K562 (cell line): ENCODE measurements around the gene DNAJC17. TPM values are rescaled to one million over a fixed set of nuclear protein-coding genes. Genes with fewer than 3 reads are reported as not detected.

Experiments
- ATAC-seq: fragments of 200-7000 bp; cut with Tn5 transposase; 3 replicates; pipeline ENCODE4 v1.9.1; 2020; ENCODE audit warnings: moderate library complexity
- BruUV-seq: library from RNA; stranded (reverse); fragments of 400-500 nt; replicated peaks from 2 replicates; lab custom pipeline; 2021; lab: Mats Ljungman, UMichigan
- CTCF ChIA-PET: fragments of 300-600 bp; formaldehyde crosslinking; extraction: SDS; loops from one replicate; lab custom pipeline; 2021; ENCODE audit warnings: low intra/inter-chr PET ratio; lab: Yijun Ruan, JAX
- POLR2A ChIA-PET: fragments of 300-600, 350-650 bp; sonication (Branson Sonifier 250); formaldehyde crosslinking; extraction: SDS; loops from one replicate; lab custom pipeline; 2021; ENCODE audit warnings: antibody characterized with exemption, inconsistent platforms; lab: Yijun Ruan, JAX
- DNase-seq, 4 experiments: peaks; one replicate each; pipeline versions ENCODE4 v3.0.0 to v3.0.0-alpha.2; 2011 to 2018; ENCODE audit warnings: low spot score in 3 of 4, mixed read lengths in 3 of 4; ENCODE audit errors: extremely low read depth in 1 of 4
- FAIRE-seq: peaks from 2 replicates; lab custom pipeline; 2011; peaks lifted over from hg19 to GRCh38; lab: Jason Lieb, UNC
- H2AFZ ChIP-seq: 2 replicates; pipeline ENCODE4 v1.6.0; 2011; ENCODE audit warnings: low read depth, low read length, control low read depth, inconsistent platforms
- H3K27ac ChIP-seq: fragments of 200-600 bp; 3 replicates; pipeline ENCODE4 v1.8.0; 2011; ENCODE audit warnings: low read depth, mild to moderate bottlenecking, control low read depth, inconsistent platforms, low read length, moderate library complexity, mixed read lengths; ENCODE audit errors: extremely low read depth
- H3K27me3 ChIP-seq, 2 experiments: fragments of 300-600 bp in 1 of 2; 2 replicates in 1 of 2; 3 replicates in 1 of 2; pipeline versions ENCODE4 v1.6.0 to v1.8.0; 2011; ENCODE audit warnings: inconsistent platforms in 2 of 2, low read length in 2 of 2, mild to moderate bottlenecking in 1 of 2, mixed read lengths in 1 of 2, moderate library complexity in 1 of 2; ENCODE audit not compliant: control insufficient read depth in 2 of 2, insufficient read depth in 2 of 2
- H3K36me3 ChIP-seq: fragments of 300-600 bp; 3 replicates; pipeline ENCODE4 v1.8.0; 2011; ENCODE audit warnings: mild to moderate bottlenecking, low read length, inconsistent platforms; ENCODE audit not compliant: control insufficient read depth, insufficient read depth
- H3K4me1 ChIP-seq, 2 experiments: fragments of 200-600 bp in 1 of 2; replicated peaks in 1 of 2; 2 replicates in 1 of 2; 3 replicates in 1 of 2; pipeline versions ENCODE4 v1.5.1 to v1.8.0; 2011; ENCODE audit warnings: inconsistent platforms in 2 of 2, low read length in 2 of 2, mild to moderate bottlenecking in 1 of 2, mixed read lengths in 1 of 2, moderate library complexity in 1 of 2; ENCODE audit not compliant: control insufficient read depth in 2 of 2, insufficient read depth in 2 of 2
- H3K4me2 ChIP-seq: 2 replicates; pipeline ENCODE4 v1.6.1; 2011; ENCODE audit warnings: low read length, control low read depth, inconsistent platforms, mixed read lengths; ENCODE audit not compliant: insufficient read depth
- H3K4me3 ChIP-seq: fragments of 200-600 bp; sonication (generic), shearing (Covaris generic); 2 replicates; pipeline ENCODE4 v1.5.1; 2016; ENCODE audit warnings: control low read depth, inconsistent platforms
- H3K79me2 ChIP-seq: fragments of 200-600 bp; 3 replicates; pipeline ENCODE4 v1.8.0; 2011; ENCODE audit warnings: low read length, inconsistent platforms; ENCODE audit not compliant: control insufficient read depth, insufficient read depth
- H3K9ac ChIP-seq, 2 experiments: 2 replicates each; pipeline versions ENCODE4 v1.6.0 to v1.6.1; 2011; ENCODE audit warnings: low read depth in 2 of 2, low read length in 2 of 2, control low read depth in 1 of 2, inconsistent platforms in 1 of 2, mild to moderate bottlenecking in 1 of 2, mixed read lengths in 1 of 2; ENCODE audit not compliant: insufficient read depth in 1 of 2
- H3K9me1 ChIP-seq: one replicate; pipeline ENCODE4 v1.6.0; 2011; ENCODE audit warnings: inconsistent platforms, mild to moderate bottlenecking, low read length, moderate library complexity; ENCODE audit not compliant: control insufficient read depth, insufficient read depth
- H3K9me3 ChIP-seq: replicated peaks from 2 replicates; pipeline ENCODE4 v1.5.1; 2011; ENCODE audit warnings: low read depth, low read length, inconsistent platforms; ENCODE audit not compliant: control insufficient read depth, insufficient read depth
- H4K20me1 ChIP-seq: replicated peaks from 2 replicates; pipeline ENCODE4 v1.6.1; 2011; ENCODE audit warnings: low read length, inconsistent platforms, mixed read lengths; ENCODE audit not compliant: control insufficient read depth, insufficient read depth
- ADNP ChIP-seq: fragments of 200-800 bp; sonication (Bioruptor generic); IDR thresholded peaks from 2 replicates; pipeline ENCODE4 v1.6.1; 2016; ENCODE audit warnings: missing genetic modification characterization, missing compliant biosample characterization
- ARID3B ChIP-seq: fragments of 250-450 bp; sonication (Bioruptor Pico); IDR thresholded peaks from 2 replicates; pipeline ENCODE4 v1.4.0; 2020; ENCODE audit warnings: borderline replicate concordance
- BCL6 ChIP-seq: fragments of 250-450 bp; sonication (Bioruptor Pico); IDR thresholded peaks from 2 replicates; pipeline ENCODE4 v1.4.0; 2020
- BCOR ChIP-seq: fragments of 450-650 bp; IDR thresholded peaks from 2 replicates; pipeline ENCODE4 v1.6.1; 2016
- CBX1 ChIP-seq: sonication (generic); IDR thresholded peaks from 2 replicates; pipeline ENCODE4 v1.6.1; 2016; ENCODE audit warnings: antibody characterized with exemption, low read depth, mild to moderate bottlenecking
- ETV5 ChIP-seq: sonication (generic); formaldehyde crosslinking; IDR thresholded peaks from 2 replicates; pipeline ENCODE4 v1.4.0; 2020; ENCODE audit warnings: low read depth, mild to moderate bottlenecking, missing genetic modification reagents
- FUS ChIP-seq: fragments of 200-400 bp; formaldehyde crosslinking; optimal IDR thresholded peaks from 2 replicates; pipeline ENCODE3; 2017; ENCODE audit warnings: low read depth, low read length
- HDAC2 ChIP-seq: fragments of 450-650 bp; IDR thresholded peaks from 2 replicates; pipeline ENCODE4 v1.6.1; 2016; ENCODE audit warnings: mild to moderate bottlenecking
- KDM1A ChIP-seq, 2 experiments: fragments of 450-650 bp; IDR thresholded peaks; 2 replicates each; pipeline ENCODE4 v1.6.1; 2016; ENCODE audit warnings: mild to moderate bottlenecking in 2 of 2
- NFIX ChIP-seq: fragments of 250-450 bp; sonication (Bioruptor Pico); IDR thresholded peaks from 2 replicates; pipeline ENCODE4 v1.4.0; 2020; ENCODE audit warnings: low read depth, mild to moderate bottlenecking, moderate library complexity
- POLR2G ChIP-seq: fragments of 200-400 bp; formaldehyde crosslinking; IDR thresholded peaks from 2 replicates; pipeline ENCODE4 v1.6.1; 2017; ENCODE audit warnings: low read depth, mild to moderate bottlenecking, antibody characterized with exemption, low read length, moderate library complexity
- RBM25 ChIP-seq: fragments of 200-400 bp; formaldehyde crosslinking; IDR thresholded peaks from 2 replicates; pipeline ENCODE4 v1.6.1; 2018; ENCODE audit warnings: low read length, low read depth, moderate library complexity; ENCODE audit not compliant: severe bottlenecking
- SIN3B ChIP-seq: fragments of 450-650 bp; IDR thresholded peaks from 2 replicates; pipeline ENCODE4 v1.6.1; 2017; ENCODE audit warnings: low read depth, mild to moderate bottlenecking, moderate library complexity
- SMARCA5 ChIP-seq: fragments of 450-650 bp; IDR thresholded peaks from 2 replicates; pipeline ENCODE4 v1.6.1; 2016
- SRSF3 ChIP-seq: fragments of 200-400 bp; formaldehyde crosslinking; IDR thresholded peaks from 2 replicates; pipeline ENCODE4 v1.6.1; 2016; ENCODE audit warnings: mild to moderate bottlenecking, low read length, moderate library complexity; ENCODE audit not compliant: insufficient read depth
- ZNF398 ChIP-seq: fragments of 250-450 bp; sonication (Bioruptor Pico); IDR thresholded peaks from 2 replicates; pipeline ENCODE4 v1.8.0; 2021; ENCODE audit warnings: moderate library complexity, mild to moderate bottlenecking, inconsistent platforms
- WGBS: fragments of 100-300 bp; shearing (Covaris generic); methylation state at CpG from one replicate; pipeline ENCODE4 v1.1.6; 2016; ENCODE audit warnings: low coverage, mixed read lengths; ENCODE audit not compliant: insufficient coverage; ENCODE audit errors: missing lambda C conversion rate; 5-methylcytosine and 5-hydroxymethylcytosine counted together
- in situ Hi-C: fragments of 300-500 bp; cut with MboI; formaldehyde crosslinking; loops from 4 replicates; pipeline ENCODE4 v1.15.0; 2018; ENCODE audit warnings: inconsistent platforms, mixed read lengths
- intact Hi-C: fragments of 100-400 bp; cut with micrococcal nuclease; formaldehyde crosslinking; loops from 2 replicates; pipeline ENCODE4 v1.14.2; 2022
- polyA plus RNA-seq, 8 experiments: library from polyadenylated mRNA; depleted of rRNA in 4 of 8; stranded (reverse) in 5 of 8; unstranded in 3 of 8; fragments of >200 nt; fragmentation: Nextera tagmentation in 2 of 8; fragmentation: Illumina TruSeq in 1 of 8; extraction: Ambion mirVana in 2 of 8; extraction: Trizol in 1 of 8; gene quantifications; 2 replicates each; pipeline versions ENCODE4 v1.2.1 to v1.2.3, GENCODE V29; 2011 to 2014; ENCODE audit warnings: inconsistent platforms in 1 of 8, missing spikeins in 1 of 8
- total RNA-seq, 7 experiments: library from RNA; depleted of rRNA in 6 of 7; stranded (reverse); fragments of >200 nt in 6 of 7; fragmentation: Illumina TruSeq in 2 of 7; extraction: Trizol in 2 of 7; gene quantifications; 2 replicates each; pipeline versions ENCODE4 v1.2.1 to v1.2.3, GENCODE V29; 2011 to 2021; ENCODE audit warnings: low replicate concordance in 1 of 7

The DNAJC17 gene
- total and polyA plus RNA-seq, 9 of the 15 experiments (the other 6 are each of a cell fraction or from before 2014, with no cell fraction given), result 2.4 to 79.4 (median 44.2) TPM

GRCh38 chr15:40831861-40832260 is 24.6 kb upstream of the DNAJC17 start:
- POLR2A ChIA-PET, result interaction anchor here (0.6 kb wide), 1 partner anchor 525 kb away, joined by 4 read pairs; no protein-coding TSS in a partner anchor
- no peak for ATAC-seq
- CTCF ChIA-PET, result no interaction called here

More at GRCh38 chr15:40831861-40832260, 24.6 kb upstream of the DNAJC17 start:
- no TSS peak for BruUV-seq
- Histone ChIP-seq H3K36me3 (no peaks in the 10 kb centered on the region), H3K4me2 (no peak overlapping the region), H3K79me2 (no peaks in the 10 kb centered on the region), H2AFZ (no peak overlapping the region), H3K4me1 (peaks cover 0 to 11% of the 10 kb centered on the region in 2 experiments; a peak in 2 of 5 replicates), H3K27me3 (no peaks in the 10 kb centered on the region), H3K9ac (no peak overlapping the region), H3K9me1 (no peaks in the 10 kb centered on the region), H3K27ac (no peak overlapping the region), H3K4me3 (no peak overlapping the region), H4K20me1 (no peaks in the 10 kb centered on the region), H3K9me3 (no peaks in the 10 kb centered on the region)
- intact Hi-C loops (no loop called here), in situ Hi-C loops (no loop called here)
- no peak for TF ChIP-seq ZNF398 (CRISPR knock-in tag)
- no peak for TF ChIP-seq POLR2G
- no peak for TF ChIP-seq SIN3B
- TF ChIP-seq ARID3B (CRISPR knock-in tag), result no peak
- peak; percentile 30; the same call in 1 of the 2 replicates for TF ChIP-seq CBX1
- TF ChIP-seq FUS, result no peak
- peak; percentile 58; the same call in 1 of the 2 replicates for TF ChIP-seq ADNP (tag)
- TF ChIP-seq SRSF3, result no peak
- no peak for TF ChIP-seq NFIX (CRISPR knock-in tag)
- peak; percentile 82 for TF ChIP-seq RBM25
- TF ChIP-seq BCL6 (CRISPR knock-in tag), result no peak
- TF ChIP-seq SMARCA5, result peak; percentile 87
- TF ChIP-seq ETV5, result no peak
- TF ChIP-seq HDAC2, result peak; percentile 66; the same call in 1 of the 2 replicates
- TF ChIP-seq KDM1A (IDR thresholded peaks at IDR 0.05), result peak; percentile 65 to 73
- TF ChIP-seq BCOR, result peak; percentile 93
- FAIRE-seq, result peak; percentile 6
- no peak for DNase-seq
- WGBS, result 7% methylated on average over 1 of the region's 1 CpG
